ENCODE results near the gene CPNE2.
"Not testable (repeated sequence)": the region's sequence is repeated elsewhere in the genome, so short reads cannot be mapped to it uniquely, and the experiment has no call there.

The CPNE2 gene

GRCh38 chr16:57091975-57092785 lies at the start of gene CPNE2:
Gene CPNE2 (plus strand): TSS chr16:57092583. CDS start chr16:57110743, 18,160 bp downstream.
- DNase-seq: no peak

GRCh38 chr16:57043248-57043647 lies 49.1 kb upstream of the CPNE2 start:
- DNase-seq: no peak

- no peak for DNase-seq
Observed at GRCh38 chr16:57044931-57045693, 47.3 kb upstream of the CPNE2 start.

GRCh38 chr16:57045694-57046381 lies 46.5 kb upstream of the CPNE2 start:
- no peak for DNase-seq

GRCh38 chr16:57048095-57048494 lies 44.3 kb upstream of the CPNE2 start:
- DNase-seq: no peak

DNA sequence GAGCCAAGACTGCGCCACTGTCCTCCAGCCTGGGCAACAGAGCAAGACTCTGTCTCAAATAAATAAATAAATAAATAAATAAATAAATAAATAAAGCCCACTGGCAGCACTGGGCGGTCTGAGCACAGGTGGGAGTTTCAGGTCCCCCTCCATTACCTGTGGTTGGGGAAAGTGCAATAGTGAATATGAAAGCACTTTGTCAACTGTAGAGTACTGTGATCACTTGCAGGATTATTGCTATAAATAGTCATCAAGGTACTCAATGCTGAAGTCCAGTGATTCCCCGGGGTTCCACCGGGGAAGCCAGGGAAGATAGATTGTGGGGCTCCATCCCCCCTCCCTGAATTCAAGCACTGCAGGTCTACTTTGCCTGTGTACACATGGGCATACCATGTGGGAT lies 42.7 kb upstream of the CPNE2 start:
- no peak for DNase-seq

DNA sequence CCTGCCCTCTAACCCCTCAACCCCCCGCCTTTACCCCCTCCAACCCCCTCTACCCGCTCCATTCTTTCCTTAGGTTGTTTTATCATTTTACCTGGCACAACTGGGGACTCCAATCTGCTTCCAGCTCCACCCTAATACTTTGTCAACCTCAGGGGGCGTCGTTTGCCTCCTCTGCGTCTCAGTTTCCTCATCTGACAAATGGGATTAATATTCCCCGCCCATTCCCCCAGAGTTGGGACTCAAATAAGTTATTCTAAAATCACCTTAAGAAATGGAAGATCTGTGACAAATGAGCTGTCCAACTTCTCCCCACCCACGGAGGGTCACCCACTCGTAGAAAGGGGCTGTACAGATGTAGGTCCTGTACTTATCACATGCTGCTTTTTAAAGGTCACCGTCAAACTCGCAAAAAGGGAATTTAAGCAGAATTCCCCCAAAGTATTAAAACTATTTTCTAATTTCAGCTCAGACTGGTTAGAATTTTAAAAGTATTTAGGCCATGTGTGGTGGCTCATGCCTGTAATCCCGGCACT lies 40.6 kb upstream of the CPNE2 start:
- no peak for DNase-seq

- DNase-seq: no peak
Observed at GRCh38 chr16:57053206-57053605, 39.2 kb upstream of the CPNE2 start.

DNA sequence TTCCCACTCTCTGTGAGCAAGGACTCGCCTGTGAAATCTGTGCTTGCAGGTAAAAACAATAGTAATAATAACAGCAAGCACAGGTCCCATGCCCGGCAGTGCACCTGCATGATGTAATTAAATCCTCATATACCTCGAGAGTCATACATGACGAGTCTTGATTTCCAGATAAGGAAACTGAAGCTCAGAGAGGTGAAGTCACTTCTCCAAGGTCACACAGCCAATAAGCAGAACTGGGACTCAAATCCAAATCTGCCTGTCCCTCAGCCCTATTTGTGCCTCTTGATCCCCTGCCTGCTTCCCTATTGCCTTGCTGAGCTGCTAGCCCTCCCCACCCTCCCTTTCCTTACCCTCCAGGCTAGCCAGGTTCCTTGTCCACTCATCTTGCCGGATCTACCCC lies 38.0 kb upstream of the CPNE2 start:
- DNase-seq: no peak

GRCh38 chr16:57054771-57055170 lies 37.6 kb upstream of the CPNE2 start:
- no peak for DNase-seq

DNA sequence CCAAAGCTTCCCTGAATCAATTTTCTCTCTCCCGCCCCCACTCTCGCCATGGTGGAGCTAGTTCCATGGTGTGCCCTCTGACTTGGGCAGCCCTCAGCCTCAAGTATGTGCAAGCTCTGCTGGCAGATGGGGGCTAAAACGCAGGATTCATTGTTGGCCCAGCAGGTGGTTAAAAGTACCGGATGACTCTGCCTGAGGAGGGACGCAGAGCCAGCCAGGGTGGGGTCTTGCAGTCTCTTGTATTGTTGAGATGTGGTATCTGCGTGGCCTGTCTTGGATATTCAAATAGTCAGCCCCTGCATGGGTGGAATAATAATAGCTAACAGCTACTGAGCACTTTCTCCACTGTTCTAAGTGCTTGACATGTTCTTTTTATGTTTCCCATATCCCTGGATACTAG lies 36.7 kb upstream of the CPNE2 start:
- no peak for DNase-seq

DNA sequence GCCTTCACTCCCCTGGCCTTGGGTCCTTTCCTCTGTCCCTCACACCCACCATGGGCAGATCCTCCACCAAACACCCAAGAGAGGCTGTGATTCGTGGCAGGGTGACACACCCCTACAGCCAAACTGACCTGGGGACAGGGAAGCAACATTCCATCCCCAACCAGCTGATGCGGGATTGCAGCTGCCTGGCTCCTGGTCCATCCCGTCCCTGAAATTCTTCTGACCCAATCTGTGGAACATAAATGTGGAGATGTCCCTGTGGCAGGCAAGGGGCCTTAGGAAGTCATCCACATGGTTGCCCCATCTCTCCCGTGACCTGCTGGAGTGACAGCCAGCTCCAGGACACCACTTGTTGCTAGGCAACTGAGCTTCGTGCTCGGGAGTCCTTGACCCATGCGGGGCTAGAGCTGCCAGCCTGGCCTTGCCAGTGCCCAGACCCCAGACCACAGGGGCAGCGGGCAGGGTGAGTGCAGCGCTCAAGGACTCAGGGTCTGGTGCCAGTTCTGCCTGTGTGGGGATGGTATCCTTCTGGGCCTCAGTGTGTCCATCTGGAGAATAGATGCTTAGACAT lies 34.0 kb upstream of the CPNE2 start:
- DNase-seq: no peak

DNA sequence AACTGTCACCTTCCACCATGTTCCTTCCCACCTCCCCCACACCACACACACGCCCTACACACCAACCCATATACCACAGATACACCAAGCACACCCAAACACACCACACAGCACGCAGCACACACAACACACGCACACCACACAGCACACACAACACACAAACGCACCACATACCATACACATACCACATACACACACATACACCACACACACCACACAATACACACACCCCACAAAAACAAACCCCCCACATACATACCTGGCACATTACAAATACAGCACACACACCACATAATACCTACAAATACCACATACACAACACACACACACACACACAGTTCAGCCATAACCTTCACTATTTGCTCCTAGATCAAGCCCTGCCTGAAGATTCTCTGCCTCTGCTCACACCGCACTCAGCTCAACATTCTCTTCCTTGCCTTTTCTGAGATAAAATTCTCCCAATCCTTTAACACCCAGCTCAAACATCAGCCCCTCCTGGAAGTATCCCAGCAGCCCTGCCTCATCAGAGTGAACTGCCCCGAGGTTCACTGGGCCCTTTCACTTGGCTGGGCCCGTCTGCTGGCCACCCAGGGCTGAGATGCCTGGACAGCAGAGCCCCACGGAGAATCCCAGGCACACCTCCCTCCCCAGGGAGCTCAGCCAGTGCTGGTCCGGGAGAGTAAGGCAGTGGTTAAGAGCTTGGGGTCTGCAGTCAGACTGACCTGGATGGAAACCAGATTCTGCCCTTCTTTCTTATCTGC lies 31.9 kb upstream of the CPNE2 start:
- no peak for DNase-seq

GRCh38 chr16:57061084-57061905 lies 31.1 kb upstream of the CPNE2 start:
- peak; percentile 81 for DNase-seq

DNA sequence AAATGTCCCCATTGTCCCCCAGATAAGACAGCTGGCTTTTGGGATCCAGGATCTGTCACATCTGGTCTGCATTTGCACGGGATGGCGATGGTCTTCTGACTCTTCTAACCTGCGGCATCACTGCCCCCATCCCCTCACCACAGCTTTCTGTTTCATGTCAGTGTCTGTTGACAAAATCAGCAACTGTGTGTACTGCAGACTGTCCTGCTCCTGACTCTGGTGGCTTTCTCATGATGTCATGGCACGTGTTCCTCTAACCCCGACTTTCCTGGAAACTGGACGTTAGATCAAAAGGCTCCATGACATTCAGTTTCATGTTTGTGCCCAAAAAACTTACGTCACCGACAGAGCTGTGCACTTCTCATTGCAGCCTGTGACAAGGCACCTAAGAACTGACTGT lies 30.1 kb upstream of the CPNE2 start:
- DNase-seq: no peak

DNA sequence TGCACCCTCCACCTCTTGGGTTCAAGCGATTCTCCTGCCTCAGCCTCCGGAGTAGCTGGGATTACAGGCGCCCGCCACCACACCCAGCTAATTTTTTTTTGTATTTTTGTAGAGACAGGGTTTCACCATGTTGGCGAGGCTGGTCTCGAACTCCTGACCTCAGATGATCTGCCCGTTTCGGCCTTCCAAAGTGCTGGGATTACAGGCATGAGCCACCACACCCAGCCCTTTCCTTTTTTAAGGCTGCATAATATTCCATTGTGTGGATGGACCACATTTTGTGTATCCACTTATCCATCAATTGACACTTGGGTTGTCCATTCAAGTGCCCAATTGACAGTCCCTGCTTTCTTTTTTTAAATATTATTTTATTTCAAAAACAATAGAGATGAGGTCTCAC lies 29.2 kb upstream of the CPNE2 start:
- DNase-seq: not testable (repeated sequence)

- DNase-seq: no peak
Observed at GRCh38 chr16:57064995-57065394, 27.4 kb upstream of the CPNE2 start.

- DNase-seq: no peak
Observed at GRCh38 chr16:57066625-57067024, 25.8 kb upstream of the CPNE2 start.

GRCh38 chr16:57067347-57067746 lies 25.0 kb upstream of the CPNE2 start:
- DNase-seq: no peak

DNA sequence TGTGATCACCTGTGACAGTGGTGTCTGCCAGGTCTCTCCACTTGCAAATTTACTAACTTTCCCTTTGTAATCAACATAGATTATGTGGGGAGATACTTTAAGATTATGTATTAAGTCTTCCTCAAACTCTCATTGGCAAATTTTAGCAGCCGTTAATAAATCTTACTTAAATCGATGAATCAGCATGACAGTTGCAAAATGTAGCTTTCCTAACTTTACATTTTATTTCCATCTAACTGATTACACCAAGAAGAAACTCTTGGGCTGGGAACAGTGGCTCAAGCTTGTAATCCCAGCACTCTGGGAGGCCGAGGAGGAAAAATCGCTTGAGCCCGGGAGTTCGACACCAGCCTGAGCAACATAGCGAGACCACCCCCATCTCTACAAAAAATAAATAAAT lies 23.3 kb upstream of the CPNE2 start:
- no peak for DNase-seq

DNA sequence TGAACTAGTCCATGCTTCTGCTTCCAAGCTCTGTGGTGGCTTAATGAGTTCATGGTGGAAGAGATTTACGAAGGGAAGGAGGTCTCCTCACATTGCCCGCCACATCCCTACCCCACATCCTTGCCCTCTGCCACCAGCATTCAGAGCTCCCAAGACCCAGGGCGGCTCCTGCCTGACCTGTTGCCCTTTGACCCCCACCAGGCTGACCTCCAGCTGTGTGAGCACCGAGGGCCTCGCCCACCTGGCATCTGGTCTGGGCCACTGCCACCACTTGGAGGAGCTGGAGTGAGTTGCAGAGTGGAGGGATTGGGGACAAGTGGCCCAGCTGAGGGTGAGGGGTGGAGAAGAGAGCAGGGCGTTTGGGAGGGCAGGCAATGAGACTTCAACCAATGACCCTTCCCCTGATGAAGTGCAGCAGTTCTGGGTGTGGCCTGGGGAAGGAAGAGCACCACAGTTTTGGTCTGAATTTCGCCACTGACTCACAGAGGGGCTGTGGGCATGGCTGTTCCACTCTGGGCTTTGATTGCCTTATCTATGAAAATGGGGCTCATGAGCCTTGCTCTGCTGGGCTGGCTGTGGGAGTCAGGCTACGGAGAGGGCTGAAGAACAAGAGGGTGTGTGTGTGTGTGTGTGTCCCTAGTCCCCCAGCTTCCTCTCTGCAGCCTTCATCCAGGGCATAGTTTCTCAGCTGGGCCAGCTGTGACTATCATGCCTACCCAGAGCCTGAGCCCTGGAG lies 22.6 kb upstream of the CPNE2 start:
- no peak for DNase-seq
